ENCODE measurements around the gene TMEM145.
A peak's percentile ranks its signal among the peaks of the same experiment; 100 is the strongest.

TMEM145 gene

DNA sequence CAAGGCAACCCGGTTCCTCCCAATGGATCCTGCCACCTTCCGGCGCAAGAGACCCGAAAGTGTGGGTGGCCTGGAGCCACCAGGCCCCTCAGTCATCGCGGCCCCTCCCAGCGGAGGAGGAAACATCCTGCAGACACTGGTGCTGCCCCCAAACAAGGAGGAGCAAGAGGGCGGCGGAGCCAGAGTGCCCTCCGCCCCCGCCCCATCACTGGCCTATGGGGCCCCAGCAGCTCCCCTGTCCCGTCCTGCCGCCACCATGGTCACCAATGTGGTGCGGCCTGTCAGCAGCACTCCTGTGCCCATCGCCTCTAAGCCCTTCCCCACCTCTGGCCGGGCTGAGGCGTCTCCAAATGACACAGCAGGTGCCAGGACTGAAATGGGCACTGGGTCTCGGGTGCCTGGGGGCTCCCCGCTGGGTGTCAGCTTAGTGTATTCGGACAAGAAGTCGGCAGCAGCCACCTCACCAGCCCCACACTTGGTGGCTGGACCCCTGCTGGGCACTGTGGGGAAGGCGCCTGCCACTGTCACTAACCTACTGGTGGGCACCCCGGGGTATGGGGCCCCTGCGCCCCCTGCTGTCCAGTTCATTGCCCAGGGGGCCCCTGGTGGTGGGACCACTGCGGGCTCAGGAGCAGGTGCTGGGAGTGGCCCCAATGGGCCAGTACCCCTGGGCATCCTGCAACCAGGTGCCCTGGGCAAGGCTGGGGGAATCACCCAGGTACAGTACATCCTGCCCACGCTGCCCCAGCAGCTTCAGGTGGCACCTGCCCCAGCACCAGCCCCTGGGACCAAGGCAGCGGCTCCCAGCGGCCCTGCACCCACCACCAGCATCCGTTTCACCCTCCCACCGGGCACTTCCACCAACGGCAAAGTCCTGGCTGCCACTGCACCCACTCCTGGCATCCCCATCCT is 22.3 kb upstream of the TMEM145 start:
- ChIA-PET CTCF (interaction anchor here (3.0 to 14.2 kb wide), 2 partner anchors 11 to 45 kb away, joined by 11 to 258 read pairs; partner anchors contain the start of gene GSK3A), POLR2A (no interaction called here)
- H3K4me3 ChIP-seq (ENCODE audit: low read depth, low read length), result no peak overlapping the region
- TF ChIP-seq, protein P1, sequence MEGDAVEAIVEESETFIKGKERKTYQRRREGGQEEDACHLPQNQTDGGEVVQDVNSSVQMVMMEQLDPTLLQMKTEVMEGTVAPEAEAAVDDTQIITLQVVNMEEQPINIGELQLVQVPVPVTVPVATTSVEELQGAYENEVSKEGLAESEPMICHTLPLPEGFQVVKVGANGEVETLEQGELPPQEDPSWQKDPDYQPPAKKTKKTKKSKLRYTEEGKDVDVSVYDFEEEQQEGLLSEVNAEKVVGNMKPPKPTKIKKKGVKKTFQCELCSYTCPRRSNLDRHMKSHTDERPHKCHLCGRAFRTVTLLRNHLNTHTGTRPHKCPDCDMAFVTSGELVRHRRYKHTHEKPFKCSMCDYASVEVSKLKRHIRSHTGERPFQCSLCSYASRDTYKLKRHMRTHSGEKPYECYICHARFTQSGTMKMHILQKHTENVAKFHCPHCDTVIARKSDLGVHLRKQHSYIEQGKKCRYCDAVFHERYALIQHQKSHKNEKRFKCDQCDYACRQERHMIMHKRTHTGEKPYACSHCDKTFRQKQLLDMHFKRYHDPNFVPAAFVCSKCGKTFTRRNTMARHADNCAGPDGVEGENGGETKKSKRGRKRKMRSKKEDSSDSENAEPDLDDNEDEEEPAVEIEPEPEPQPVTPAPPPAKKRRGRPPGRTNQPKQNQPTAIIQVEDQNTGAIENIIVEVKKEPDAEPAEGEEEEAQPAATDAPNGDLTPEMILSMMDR (IDR thresholded peaks at IDR 0.05; ENCODE audit: insufficient read depth, low read length, missing control alignments), result peak; percentile 60
- DNase-seq (ENCODE audit: low read depth, low spot score), result no peak

DNA sequence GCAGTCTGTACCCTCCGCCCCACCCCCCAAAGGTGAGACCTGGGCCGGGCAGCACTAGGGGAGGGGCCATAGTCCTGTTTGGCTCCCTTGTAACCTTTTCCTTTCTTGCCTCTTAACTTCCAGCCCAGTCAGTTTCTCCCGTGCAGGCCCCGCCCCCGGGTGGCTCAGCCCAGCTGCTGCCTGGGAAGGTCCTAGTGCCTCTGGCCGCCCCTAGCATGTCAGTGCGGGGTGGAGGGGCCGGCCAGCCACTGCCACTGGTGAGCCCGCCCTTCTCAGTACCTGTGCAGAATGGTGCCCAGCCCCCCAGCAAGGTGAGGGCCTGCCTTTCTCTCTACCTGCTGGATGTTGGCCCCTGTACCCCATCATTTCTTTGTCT is 21.7 kb upstream of the TMEM145 start:
- POLR2A ChIA-PET, result no interaction called here
- TF ChIP-seq, protein P1 (IDR thresholded peaks at IDR 0.05; ENCODE audit: insufficient read depth, low read length, missing control alignments), result no peak

DNA sequence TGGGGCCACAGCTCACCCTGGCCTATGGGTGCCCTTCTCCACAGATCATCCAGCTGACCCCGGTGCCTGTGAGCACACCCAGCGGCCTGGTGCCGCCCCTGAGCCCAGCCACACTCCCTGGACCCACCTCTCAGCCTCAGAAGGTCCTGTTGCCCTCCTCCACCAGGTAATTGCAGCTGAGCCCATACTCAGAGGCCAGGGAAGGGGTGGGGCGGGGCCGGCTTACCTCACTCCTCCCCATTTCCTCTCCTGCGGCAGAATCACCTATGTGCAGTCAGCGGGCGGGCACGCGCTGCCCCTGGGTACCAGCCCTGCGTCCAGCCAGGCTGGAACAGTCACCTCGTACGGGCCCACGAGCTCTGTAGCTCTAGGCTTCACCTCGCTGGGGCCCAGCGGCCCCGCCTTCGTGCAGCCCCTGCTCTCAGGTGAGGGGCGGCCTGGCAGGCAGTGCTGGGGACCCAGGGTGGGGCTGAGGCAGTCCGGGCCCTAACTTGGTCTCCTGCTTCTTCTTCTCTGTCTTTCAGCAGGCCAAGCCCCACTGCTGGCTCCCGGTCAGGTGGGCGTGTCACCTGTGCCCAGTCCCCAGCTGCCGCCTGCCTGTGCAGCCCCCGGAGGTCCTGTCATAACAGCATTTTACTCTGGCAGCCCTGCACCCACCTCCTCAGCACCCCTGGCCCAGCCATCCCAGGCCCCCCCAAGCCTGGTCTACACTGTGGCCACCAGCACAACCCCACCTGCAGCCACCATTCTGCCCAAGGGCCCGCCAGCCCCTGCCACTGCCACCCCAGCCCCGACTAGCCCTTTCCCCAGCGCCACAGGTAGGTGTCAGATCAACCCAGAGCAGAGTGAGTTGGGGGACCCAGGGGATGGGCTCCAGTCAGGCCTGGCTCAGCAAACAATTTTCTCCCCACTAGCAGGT is 20.8 kb upstream of the TMEM145 start:
- TF ChIP-seq, protein P1 (IDR thresholded peaks at IDR 0.05; ENCODE audit: insufficient read depth, low read length, missing control alignments), result no peak
- ChIA-PET POLR2A (no interaction called here), CTCF (interaction anchor here (0.9 to 14.2 kb wide), 5 partner anchors 9 to 46 kb away, joined by 3 to 258 read pairs (median 3); partner anchors contain the start of genes GSK3A, PAFAH1B3 and PRR19)
- no peak for DNase-seq (ENCODE audit: low read depth, low spot score)
- no peak overlapping the region for H3K4me3 ChIP-seq (ENCODE audit: low read depth, low read length)

More for the DNA sequence above, 21.7 kb upstream of the TMEM145 start:
- CTCF ChIA-PET, result interaction anchor here (0.9 to 14.2 kb wide), 5 partner anchors 9 to 45 kb away, joined by 3 to 258 read pairs (median 4); partner anchors contain the start of genes GSK3A, PAFAH1B3 and PRR19
- no peak for DNase-seq (ENCODE audit: low read depth, low spot score)
- H3K4me3 ChIP-seq (ENCODE audit: low read depth, low read length), result no peak overlapping the region

DNA sequence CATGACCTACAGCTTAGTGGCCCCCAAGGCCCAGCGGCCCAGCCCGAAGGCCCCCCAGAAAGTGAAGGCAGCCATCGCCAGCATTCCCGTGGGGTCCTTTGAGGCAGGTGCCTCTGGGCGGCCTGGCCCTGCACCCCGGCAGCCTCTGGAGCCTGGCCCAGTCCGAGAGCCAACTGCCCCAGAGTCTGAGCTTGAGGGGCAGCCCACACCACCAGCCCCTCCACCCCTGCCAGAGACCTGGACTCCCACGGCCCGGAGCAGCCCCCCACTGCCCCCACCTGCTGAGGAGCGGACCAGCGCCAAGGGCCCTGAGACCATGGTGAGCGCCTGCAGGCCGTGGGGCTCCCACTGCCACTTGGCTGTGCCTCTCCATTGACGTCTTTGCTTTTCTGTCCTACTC is 20.1 kb upstream of the TMEM145 start:
- no peak overlapping the region for H3K4me3 ChIP-seq (ENCODE audit: low read depth, low read length)
- ChIA-PET POLR2A (no interaction called here), CTCF (interaction anchor here (0.7 to 14.2 kb wide), 5 partner anchors 8 to 47 kb away, joined by 3 to 258 read pairs (median 4); partner anchors contain the start of genes GSK3A and PRR19)
- TF ChIP-seq, protein P1 (IDR thresholded peaks at IDR 0.05; ENCODE audit: insufficient read depth, low read length, missing control alignments), result no peak
- DNase-seq (ENCODE audit: low read depth, low spot score), result no peak

DNA sequence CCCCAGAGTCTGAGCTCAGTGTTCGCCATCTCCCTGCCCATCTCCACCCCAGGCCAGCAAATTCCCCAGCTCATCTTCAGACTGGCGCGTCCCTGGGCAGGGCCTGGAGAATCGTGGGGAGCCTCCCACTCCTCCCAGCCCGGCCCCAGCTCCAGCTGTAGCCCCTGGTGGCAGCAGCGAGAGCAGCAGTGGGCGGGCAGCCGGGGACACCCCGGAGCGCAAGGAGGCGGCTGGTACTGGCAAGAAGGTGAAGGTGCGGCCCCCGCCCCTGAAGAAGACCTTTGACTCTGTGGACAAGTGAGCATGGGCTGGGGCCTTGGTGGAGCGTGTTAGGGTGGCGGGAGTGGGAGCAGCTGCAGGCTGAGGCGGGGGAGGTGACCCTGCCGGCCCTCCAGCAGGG is 19.6 kb upstream of the TMEM145 start:
- TF ChIP-seq, protein P1 (IDR thresholded peaks at IDR 0.05; ENCODE audit: insufficient read depth, low read length, missing control alignments), result peak; percentile 28
- DNase-seq (ENCODE audit: low read depth, low spot score), result no peak
- no peak overlapping the region for H3K4me3 ChIP-seq (ENCODE audit: low read depth, low read length)
- POLR2A ChIA-PET, result no interaction called here
- CTCF ChIA-PET, result interaction anchor here (0.7 to 14.2 kb wide), 4 partner anchors 8 to 47 kb away, joined by 3 to 258 read pairs (median 6); partner anchors contain the start of genes GSK3A and PRR19
